OCI-LY1 (cell line): ENCODE measurements around the gene DNAJC30.

Experiments
- CTCF ChIP-seq: fragments of 200-600 bp; sonication (generic), shearing (Covaris generic); IDR thresholded peaks from 2 replicates; pipeline ENCODE4 v1.5.1; 2017; ENCODE audit warnings: mild to moderate bottlenecking, antibody characterized with exemption, low read length, moderate library complexity, mixed read lengths
- EZH2 ChIP-seq: fragments of 200-600 bp; sonication (generic), shearing (Covaris generic); IDR thresholded peaks from 2 replicates; pipeline ENCODE4 v1.8.0; 2017; ENCODE audit warnings: borderline replicate concordance, mixed run types, mild to moderate bottlenecking, antibody characterized with exemption, low read length, moderate library complexity, mixed read lengths

- no peak for TF ChIP-seq CTCF
- TF ChIP-seq EZH2: no peak
Measured at GRCh38 chr7:73642834-73643233, 40.4 kb downstream of the DNAJC30 start.
